HG02588 (cell line): Measurements from ENCODE around the gene SLU7.
"Not testable (repeated sequence)": the region's sequence is repeated elsewhere in the genome, so short reads cannot be mapped to it uniquely, and the experiment has no call there.

ENCODE experiments used
- ATAC-seq: cut with Tn5 transposase; IDR thresholded peaks from one replicate; pipeline ENCODE4 v1.9.1; 2021; ENCODE audit warnings: mild to moderate bottlenecking, moderate library complexity; ENCODE audit not compliant: unreplicated experiment

SLU7 gene

DNA sequence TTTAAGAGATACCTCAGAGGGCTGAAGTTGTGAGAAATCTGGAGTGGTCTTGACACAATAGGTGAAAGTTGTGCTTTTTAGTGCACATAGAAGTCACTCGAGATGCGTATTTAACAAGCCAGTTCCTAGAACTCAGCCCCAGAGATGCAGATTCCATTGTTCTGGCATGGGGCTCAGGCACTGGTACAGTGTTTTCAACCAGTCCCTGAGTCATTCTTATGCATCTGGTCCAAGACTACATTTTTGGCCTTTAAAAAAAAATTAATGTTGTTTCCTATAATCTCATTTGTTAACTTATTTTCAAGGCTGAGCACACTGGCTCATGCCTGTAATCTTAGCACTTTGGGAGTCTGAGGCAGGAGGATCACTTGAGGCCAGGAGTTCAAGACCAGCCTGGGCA, 32.4 kb upstream of the SLU7 start:
- no peak for ATAC-seq

DNA sequence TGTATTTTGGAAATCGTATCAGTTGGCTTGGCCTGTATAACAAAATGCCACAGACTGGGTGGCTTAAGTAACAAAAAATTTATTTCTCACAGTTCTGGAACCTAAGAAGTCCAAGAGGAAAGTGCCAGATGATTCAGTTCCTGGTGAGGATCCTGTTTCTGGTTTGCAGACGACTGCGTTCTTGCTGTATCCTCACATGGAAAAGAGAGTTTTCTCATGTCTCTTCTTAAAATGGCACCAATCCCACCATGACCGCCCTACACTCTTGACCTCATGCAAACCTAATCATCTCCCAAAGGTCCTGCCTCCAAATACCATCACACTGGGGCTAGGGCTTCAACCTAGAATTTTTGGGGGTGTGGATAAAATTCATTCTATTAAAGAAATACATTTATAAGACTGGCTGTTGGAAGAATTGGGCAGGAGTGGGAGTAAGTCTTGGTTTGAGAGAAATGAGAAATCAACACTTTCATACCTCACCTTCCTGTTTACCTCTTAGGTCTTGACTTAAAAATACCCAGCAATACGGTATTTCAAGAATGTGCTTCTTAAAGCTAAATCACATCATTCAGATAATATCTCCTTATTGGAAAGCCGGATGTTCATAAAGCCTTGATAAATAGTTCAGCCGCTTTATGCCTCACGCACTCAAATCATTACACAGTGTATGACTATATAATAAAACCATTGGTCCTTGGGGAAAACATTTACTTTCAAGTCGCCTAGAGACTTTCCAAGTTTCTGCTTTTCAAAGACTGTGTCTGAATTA, 31.5 kb upstream of the SLU7 start:
- no peak for ATAC-seq

DNA sequence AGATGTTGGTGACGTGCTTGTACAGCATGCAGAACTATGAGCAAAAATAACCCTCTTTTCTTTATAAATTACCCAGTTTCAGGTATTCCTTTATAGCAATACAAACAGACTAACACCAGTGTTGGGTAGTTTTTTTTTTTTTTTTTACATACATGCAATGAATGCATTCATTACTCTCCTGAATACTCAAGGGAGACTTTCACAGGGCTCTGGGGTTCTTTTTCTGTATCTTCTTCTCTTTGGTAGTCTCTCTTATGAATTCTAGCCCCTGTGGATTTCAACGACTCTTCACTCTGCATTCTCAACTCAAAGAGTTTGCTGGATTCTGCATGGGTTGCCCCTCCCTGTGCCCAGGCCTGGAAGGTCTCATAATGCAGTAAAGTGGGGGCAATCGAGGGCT, 30.6 kb upstream of the SLU7 start:
- ATAC-seq: no peak

DNA sequence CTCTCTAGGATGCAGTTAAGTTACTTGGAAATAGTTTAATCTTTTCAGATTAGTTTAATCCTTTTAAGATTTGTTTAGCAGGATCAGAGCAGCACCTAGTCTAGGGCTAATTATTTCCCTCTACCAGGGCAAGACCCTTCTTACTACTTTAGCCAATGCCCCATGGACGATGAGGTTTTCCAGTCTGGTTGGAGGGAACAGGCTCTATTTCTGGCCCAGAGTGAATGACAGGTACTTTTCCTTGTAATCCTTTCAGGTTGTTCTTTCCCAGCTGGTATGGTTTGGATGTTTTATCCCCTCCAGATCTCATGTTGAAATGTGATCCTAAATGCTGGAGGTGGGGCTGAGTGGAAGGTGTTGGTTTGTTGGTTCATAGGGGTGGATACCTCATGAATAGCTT, 30.0 kb upstream of the SLU7 start:
- no peak for ATAC-seq

DNA sequence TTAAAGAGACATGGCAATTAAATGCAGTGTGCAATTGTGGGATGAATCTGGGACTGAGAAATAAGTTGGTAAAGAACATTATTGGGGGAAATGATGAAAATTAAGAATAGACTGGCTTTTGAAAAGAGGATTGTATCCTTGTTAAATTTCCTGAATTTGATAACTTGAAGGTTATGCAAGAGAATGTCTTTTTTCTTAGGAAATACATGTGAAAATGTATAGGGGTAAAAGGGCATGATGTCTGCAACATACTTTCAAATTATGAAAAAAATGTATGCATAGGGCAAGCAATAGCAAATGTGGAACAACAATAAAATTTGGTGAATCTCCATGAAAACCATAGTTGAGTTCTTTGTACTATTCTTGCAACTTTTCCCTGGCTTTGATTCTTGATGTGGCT, 26.9 kb upstream of the SLU7 start:
- ATAC-seq: no peak

DNA sequence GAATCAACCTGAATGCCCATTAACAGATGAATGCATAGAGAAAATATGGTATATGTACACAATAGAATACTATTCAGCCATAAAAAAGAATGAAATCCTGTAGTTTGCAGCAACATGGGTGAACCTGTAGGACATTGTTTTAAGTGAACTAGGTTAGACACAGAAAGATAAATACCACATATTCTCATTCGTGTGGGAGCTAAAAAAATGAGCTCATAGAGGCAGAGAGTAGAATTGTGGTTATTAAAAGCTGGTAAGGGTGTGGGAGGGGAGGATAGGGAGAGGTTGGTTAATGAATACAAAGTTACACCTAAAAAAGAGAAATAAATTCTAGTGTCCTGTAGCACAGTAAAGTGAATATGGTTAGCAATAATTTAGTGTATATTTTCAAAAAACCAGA, 26.3 kb upstream of the SLU7 start:
- ATAC-seq: peak; percentile 32

DNA sequence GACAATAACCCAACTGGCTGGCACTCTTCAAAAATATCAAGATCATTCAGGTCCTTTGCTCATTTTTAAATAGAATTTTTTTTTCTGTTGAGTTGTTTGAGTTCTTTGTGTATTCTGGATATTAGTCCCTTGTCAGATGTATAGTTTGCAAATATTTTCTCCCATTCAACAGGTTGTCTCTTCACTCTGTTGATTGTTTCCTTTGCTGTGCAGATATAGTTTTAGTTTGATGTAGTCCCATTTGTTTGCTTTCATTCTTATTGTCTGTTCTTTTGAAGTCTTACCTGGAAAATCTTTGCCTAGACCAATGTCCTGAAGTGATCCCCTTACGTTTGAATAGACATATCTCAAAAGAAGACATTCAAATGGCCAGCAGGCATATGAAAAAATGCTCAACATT, 25.5 kb upstream of the SLU7 start:
- ATAC-seq: no peak

DNA sequence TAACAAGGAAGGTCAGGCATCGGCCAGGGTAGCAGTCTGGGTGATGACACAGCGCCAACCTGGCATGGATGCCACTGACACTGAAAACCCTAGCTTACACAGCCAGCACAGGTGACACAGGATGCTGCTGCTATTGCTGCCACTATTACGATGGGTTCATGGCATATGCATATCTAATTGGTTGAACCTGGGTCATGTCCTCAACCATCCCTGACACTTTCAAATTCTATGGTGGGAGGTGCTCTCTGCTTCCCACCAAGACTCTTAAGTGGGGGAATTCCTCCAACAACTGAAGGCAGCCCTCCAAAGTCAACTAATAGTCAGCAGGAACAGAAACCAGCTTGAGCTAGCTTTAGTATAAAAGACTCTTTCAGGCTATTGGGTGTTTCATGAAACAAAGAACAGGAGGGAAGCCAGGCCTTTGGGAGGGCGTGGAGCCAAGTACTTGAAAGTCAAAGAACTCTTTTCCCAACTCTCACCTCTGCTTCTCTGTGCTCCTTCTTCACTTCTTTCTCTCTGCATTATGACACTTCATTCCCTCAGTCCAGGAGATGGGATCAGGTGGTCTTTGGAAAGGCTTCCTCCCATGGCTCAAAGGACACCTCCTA, 24.0 kb upstream of the SLU7 start:
- ATAC-seq: no peak

DNA sequence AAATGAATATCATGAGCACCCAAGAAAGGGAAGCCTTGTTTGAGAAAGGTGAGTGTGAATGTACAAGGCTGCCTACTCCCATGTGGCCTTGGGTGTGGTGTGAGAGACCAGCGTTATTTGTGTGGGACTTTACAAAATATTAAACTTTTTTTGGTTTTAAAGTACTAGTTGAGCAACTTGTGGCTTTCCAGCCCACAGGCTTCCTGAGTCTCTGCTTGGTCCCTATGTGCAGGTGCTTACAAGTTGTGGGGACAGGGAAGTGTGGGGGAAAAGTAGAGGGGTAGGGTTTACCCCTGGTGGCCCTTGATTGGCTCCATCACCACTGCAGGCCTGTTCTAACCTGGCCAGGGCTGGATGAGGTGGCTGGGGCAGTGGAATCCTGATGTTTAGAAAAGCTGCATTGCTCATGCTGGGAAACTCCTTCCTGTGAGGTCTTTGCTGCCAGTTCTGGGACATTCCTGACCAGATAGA, 22.5 kb upstream of the SLU7 start:
- peak; percentile 29 for ATAC-seq

DNA sequence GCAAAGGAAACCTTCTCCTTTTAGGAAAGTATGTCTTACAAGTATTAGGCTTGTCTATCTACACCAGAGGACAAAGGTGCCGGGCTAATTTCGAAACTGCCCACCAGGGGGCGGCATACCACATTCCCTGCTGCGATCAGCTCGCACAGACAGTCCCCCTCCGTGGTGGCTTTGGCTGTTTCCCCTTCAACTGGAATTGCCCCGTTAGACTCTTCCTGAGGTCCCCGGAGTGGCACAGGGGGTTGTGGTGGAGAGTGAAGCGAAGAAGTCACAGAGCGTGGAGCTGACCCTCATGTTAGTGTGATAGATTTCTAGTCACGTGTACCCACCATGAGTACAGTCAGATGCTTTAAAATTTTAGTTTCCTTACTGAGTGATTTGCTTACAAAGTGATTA, 20.3 kb upstream of the SLU7 start:
- peak; percentile 56 for ATAC-seq

DNA sequence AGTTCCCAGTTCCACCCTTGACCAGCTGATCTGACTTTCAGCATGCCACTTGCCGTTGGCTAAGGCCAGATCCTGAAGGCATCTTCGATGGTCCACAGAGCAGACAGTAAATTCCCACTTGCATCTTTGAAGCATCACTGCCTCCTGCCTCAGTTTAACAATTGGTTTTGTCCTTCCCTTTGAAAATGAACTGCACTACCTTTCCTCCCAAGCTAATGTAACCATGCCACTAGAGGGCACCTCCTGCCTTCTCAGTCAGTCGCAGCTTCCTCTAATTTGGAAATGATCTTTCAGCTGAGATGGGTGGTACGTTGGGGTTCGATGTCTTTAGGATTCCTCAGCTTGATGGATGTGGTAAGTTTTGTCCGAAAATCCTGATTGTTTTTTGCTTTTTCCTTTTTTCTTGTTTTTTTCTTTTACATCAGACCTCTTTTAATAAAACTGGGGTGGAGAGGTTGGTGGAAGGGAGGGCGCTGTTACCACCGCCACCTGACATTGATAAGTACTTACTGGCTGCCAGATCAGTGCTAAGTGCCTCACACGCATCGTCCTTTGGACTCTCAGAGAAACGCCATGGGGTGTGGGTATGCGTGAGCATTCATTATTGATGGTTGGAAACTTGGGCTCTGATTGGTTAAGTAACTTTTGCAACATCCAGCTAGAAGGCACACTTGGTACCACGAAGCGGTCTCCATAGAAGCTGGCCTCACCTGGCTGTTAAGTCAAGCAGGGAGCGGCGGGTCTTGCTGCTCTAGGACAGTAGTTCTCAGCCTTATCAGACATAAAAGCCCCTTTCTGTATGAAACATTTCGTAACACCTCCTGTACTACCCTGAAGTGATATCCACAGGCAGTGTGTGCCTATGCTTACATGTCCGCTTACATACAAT, 19.7 kb upstream of the SLU7 start:
- peak; percentile 32 for ATAC-seq

DNA sequence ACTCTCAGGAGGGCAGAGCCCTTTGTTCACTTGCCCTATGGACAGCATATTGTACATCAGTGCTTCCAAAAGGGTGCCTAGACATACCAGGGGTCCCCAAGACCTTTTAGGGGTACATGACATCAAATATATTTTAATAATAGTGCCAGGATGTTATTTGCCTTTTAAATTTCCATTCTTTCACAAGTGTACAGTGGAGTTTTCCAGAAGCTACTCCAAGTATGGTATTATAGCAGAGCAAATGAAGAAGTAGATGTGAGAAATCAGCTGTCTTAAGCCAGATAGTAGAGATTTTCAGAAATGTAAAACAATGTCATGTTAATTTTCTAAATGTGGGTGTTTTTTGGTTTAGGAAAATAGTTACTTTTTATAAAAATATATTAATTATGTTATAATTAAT, 18.4 kb upstream of the SLU7 start:
- ATAC-seq: no peak

DNA sequence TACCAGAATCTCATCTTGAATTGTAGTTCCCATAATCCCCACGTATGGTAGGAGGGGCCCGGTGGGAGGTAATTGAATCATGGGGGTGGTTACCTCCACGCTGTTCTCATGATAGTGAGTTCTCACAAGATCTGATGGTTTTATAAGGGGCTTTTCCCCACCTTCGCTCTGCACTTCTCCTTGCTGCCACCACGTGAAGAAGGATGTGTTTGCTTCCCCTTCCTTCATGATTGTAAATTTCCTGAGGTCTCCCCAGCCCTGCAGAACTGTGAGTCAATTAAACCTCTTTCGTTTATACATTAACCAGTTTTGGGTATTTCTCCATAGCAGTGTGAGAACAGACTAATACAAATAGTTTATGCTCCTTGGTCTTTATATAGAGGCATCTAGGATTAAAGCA, 17.8 kb upstream of the SLU7 start:
- not testable (repeated sequence) for ATAC-seq

DNA sequence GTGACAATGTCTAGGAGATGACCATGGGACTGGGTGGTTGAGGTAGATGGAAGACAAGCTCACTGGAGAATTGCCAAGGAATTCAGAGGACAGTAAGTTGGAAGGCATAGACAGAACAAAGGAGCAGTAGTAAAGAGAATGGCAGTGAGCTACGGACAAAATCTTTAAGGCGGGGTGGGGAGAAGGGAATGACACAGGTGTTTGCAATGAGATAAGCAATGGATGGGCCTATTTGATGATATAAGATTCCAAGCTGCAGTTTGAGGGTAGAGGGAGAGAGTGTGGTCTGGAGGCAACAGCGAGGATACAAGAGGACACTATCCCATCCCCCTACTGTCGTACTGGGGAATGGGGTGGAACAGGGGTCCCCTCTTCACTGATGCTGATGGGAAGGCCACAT, 17.1 kb upstream of the SLU7 start:
- ATAC-seq: no peak

DNA sequence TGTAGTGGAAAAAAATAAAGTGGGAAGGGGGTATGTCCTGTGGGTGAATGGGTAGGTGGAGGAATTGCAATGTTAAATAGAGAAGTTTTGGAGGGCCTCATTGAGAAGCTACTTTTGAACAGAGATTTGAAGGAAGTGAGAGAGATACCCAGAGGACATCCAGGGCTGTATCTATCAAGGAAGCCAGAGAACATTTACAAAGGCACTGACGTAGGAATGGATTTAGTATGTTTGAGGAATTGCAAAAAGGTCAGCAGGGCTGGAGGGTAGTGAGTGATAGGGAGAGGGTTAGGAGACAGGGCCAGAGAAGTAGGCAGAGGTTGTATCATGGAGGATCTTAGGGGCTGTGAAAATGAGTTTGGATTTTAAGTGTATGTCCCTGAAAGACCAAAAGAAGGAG, 16.7 kb upstream of the SLU7 start:
- ATAC-seq: no peak

DNA sequence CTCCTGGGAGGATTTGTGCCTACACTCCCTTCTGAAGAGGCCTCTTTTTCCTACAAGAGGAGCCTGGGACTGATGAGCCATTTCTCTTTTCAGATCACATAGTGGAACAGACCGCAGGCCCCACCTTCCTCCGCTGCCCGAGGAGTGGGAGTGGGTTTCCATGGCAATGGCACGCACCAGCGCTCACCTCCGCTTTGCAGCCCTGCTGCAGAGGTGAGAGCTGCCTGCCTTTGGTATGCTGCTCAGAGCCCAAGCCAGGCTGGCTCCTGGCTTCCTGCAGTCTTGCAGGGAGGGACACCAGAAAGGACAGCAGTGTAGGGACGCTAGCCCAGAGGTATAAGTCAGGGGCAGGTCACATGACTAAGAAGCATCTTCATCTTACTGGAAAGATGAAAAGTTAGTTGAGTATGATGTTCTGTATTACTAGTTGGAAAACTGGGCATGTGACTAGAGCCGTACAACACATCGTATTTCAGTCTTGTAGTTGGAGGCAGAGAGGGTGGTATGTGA, 15.2 kb upstream of the SLU7 start:
- ATAC-seq: peak; percentile 83

DNA sequence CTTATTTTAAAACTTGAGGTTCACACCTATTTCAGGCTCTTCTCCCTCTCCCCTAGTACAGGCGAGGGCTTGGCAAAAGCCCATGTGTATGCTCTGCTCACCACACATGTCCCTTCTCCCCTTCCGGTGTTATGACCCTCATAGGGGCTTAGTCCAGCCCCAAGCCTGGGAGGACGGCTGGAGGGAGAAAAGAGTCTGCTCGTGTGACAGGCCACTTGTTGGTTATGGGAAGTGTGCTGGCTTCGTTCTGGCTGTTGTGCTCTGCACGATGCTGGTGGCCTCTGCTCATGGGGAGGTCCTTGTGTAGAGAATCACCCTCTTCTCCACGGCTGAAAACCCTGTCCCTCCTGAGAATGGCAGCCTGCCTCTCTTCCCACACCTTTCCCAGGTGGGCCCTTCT, 13.9 kb upstream of the SLU7 start:
- ATAC-seq: no peak

DNA sequence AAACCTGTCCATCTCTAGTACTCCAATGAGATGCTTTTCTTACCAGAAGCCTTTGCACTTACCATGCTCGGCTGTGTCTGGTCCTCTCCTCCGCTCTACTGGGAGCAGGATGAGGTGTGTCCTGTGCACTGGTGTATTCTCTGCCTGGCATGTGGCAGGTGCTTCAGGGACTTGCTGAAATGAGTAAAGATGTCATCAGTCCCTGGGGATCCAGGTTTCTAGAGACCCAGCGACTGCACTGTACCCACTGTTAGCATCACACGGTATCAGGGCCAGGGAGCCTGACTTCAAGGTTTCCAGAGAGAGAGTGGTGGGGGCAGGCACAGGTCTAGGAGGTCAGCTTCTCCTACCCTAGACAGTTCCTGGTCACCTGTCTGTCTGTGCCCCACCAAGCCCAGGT, 13.3 kb upstream of the SLU7 start:
- ATAC-seq: no peak

DNA sequence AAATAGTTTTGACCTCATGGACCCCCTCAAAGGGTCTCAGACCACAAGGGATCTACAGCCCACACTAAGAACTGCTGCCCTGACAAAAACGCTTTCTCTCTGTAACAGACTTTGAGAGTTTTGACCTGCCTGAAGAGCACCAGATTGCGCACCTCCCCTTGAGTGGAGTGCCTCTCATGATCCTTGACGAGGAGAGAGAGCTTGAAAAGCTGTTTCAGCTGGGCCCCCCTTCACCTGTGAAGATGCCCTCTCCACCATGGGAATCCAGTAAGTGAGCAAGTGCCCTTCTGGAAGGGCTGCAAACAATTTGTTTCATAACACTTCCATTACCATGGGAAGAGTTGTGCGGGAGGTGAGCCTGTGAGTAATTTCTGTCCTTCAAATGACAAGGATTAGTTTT, 8.7 kb upstream of the SLU7 start:
- ATAC-seq: no peak

DNA sequence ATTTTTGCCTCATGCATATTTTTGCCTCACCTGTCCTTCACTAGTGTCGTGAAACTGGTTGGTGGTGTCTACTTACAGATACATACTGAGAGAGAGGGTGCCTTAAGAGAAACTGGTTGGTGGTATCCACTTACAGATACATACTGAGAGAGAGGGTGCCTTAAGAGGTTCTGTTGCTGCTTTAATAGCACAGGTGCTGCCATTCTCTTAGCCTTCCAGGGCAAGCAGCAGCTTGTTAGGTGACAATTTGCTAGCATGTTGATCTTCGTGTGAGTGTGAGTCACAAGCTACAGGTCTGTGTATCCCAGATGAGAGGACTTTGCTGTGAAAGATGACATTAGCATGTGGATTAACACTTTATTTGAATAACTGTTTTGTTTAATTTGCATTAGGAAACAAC, 4.2 kb upstream of the SLU7 start:
- no peak for ATAC-seq

DNA sequence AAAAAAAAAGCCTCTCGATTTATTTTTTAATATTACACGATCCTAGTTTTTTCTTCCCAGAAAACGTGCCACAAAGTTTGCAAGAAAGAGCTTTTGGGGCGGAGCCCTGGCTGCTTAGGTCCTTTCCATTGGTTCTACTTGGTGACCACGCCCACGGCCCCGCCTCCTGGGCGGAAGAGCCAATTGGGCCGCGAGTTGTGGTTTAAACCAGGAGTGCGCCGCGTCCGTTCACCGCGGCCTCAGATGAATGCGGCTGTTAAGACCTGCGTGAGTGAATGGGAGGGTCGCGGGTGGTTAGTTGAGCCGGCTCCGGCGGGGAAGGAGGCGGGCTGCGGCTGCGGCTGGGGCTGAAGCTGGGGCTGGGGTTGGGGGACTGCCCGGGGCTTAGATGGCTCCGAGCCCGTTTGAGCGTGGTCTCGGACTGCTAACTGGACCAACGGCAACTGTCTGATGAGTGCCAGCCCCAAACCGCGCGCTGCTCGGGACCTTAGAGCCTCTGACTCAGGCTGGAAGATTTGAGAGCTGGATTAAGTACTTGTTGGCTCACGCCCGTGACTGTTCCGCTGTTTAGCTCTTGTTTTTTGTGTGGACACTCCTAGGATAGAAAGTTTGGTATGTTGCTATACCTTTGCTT, 2.9 kb upstream of the SLU7 start, which contains the start of gene PTTG1:
Gene PTTG1, plus strand, starts transcription at position 231 of the 634 bp plus-strand sequence. CDS start 458 bp downstream, outside the sequence.
- peak; percentile 71 for ATAC-seq
